OCI-LY7 (cell line): Measurements from ENCODE around the gene ACBD3. TPM values are rescaled to one million over a fixed set of nuclear protein-coding genes. Genes with fewer than 3 reads are reported as not detected.

Experiments
- BruUV-seq: library from RNA; stranded (reverse); fragments of 400-500 nt; replicated peaks from 2 replicates; lab custom pipeline; 2021; lab: Mats Ljungman, UMichigan
- CTCF ChIA-PET: fragments of 300-600 bp; sonication (Branson Sonifier 250); formaldehyde crosslinking; loops from one replicate; lab custom pipeline; 2022; ENCODE audit warnings: antibody characterized with exemption; ENCODE audit not compliant: unreplicated experiment; lab: Charles Lee
- POLR2A ChIA-PET: fragments of 300-600 bp; sonication (Branson Sonifier 250); formaldehyde crosslinking; loops from one replicate; lab custom pipeline; 2022; ENCODE audit warnings: antibody characterized with exemption; lab: Charles Lee
- DNase-seq: peaks from one replicate; pipeline ENCODE4 v3.0.0-alpha.2; 2015; ENCODE audit warnings: low spot score
- H2AFZ ChIP-seq: fragments of 200-600 bp; sonication (generic), shearing (Covaris generic); 2 replicates; pipeline ENCODE4 v1.6.1; 2014; ENCODE audit warnings: mild to moderate bottlenecking, antibody characterized with exemption, low read length, moderate library complexity
- H3K27ac ChIP-seq: fragments of 200-600 bp; sonication (generic); 2 replicates; pipeline ENCODE4 v1.5.1; 2014; ENCODE audit warnings: mixed run types, low read depth, mild to moderate bottlenecking, moderate library complexity, low read length, inconsistent platforms; ENCODE audit not compliant: poor library complexity, severe bottlenecking
- H3K36me3 ChIP-seq: fragments of 200-600 bp; sonication (generic); 2 replicates; pipeline ENCODE4 v1.6.1; 2014; ENCODE audit warnings: mild to moderate bottlenecking, antibody characterized with exemption, low read length, moderate library complexity, mixed read lengths; ENCODE audit not compliant: insufficient read depth
- H3K4me1 ChIP-seq: fragments of 200-600 bp; sonication (generic); 2 replicates; pipeline ENCODE4 v1.5.1; 2014; ENCODE audit warnings: mild to moderate bottlenecking, low read length; ENCODE audit not compliant: insufficient read depth, poor library complexity, severe bottlenecking
- H3K4me2 ChIP-seq: fragments of 200-600 bp; sonication (generic); 2 replicates; pipeline ENCODE4 v1.6.1; 2014; ENCODE audit warnings: mild to moderate bottlenecking, low read length
- H3K4me3 ChIP-seq: fragments of 200-600 bp; sonication (generic); 2 replicates; pipeline ENCODE4 v1.5.1; 2014; ENCODE audit warnings: mild to moderate bottlenecking, low read depth, low read length; ENCODE audit not compliant: poor library complexity, severe bottlenecking
- H3K79me2 ChIP-seq: fragments of 200-600 bp; sonication (generic); 2 replicates; pipeline ENCODE4 v1.6.1; 2016; ENCODE audit warnings: low read depth, mild to moderate bottlenecking, low read length, moderate library complexity, mixed read lengths; ENCODE audit not compliant: insufficient read depth
- H3K9me2 ChIP-seq: fragments of 200-600 bp; sonication (generic); 2 replicates; pipeline ENCODE4 v1.6.1; 2016; ENCODE audit warnings: mild to moderate bottlenecking, low read length, mixed read lengths; ENCODE audit not compliant: insufficient read depth
- H3K9me3 ChIP-seq: fragments of 200-600 bp; sonication (generic); 2 replicates; pipeline ENCODE4 v1.6.1; 2014; ENCODE audit warnings: mild to moderate bottlenecking, mixed run types, low read length, mixed read lengths
- H4K20me1 ChIP-seq: fragments of 200-600 bp; sonication (generic); 2 replicates; pipeline ENCODE4 v1.6.1; 2014; ENCODE audit warnings: mild to moderate bottlenecking, antibody characterized with exemption, low read length, moderate library complexity, mixed read lengths; ENCODE audit not compliant: insufficient read depth
- CTCF ChIP-seq: fragments of 200-600 bp; sonication (generic); conservative IDR thresholded peaks from 2 replicates; pipeline ENCODE4 v1.5.1; 2014; ENCODE audit warnings: mild to moderate bottlenecking, antibody characterized with exemption, low read length, moderate library complexity, mixed read lengths
- EZH2phosphoT487 ChIP-seq: fragments of 200-600 bp; sonication (generic); IDR thresholded peaks from 2 replicates; pipeline ENCODE4 v1.6.1; 2018; ENCODE audit warnings: low read depth, borderline replicate concordance, mild to moderate bottlenecking, mixed run types, antibody characterized with exemption, low read length, moderate library complexity, mixed read lengths
- intact Hi-C: fragments of 100-400 bp; cut with micrococcal nuclease; formaldehyde crosslinking; loops from one replicate; pipeline ENCODE4 v1.10.0; 2022; ENCODE audit not compliant: unreplicated experiment
- small RNA-seq: library from RNA; depleted of rRNA; stranded (forward); fragments of <200 nt; gene quantifications from one replicate; pipeline ENCODE3, GENCODE V24; 2014
- total RNA-seq, 2 experiments: library from RNA; depleted of rRNA in 1 of 2; stranded (reverse); fragments of >200 nt in 1 of 2; shearing (Covaris generic) in 1 of 2; gene quantifications; 2 replicates each; pipeline ENCODE4 v1.2.3, GENCODE V29; 2014 to 2022

ACBD3 gene
- total RNA-seq, 2 experiments from 2014 or later = 30.3 to 51.7 TPM

- CTCF ChIA-PET = no interaction called here
- Histone ChIP-seq H3K36me3 (no peaks in the 10 kb centered on the region), H3K9me2 (no peaks in the 10 kb centered on the region), H2AFZ (no peak overlapping the region), H3K79me2 (no peaks in the 10 kb centered on the region), H3K4me2 (no peak overlapping the region), H4K20me1 (no peaks in the 10 kb centered on the region), H3K27ac (no peak overlapping the region), H3K9me3 (no peaks in the 10 kb centered on the region), H3K4me1 (peaks cover 5% of the 10 kb centered on the region), H3K4me3 (no peak overlapping the region)
- intact Hi-C loops = no loop called here
- no TSS peak for BruUV-seq
- POLR2A ChIA-PET = interaction anchor here (0.6 to 2.5 kb wide), 5 partner anchors 11 to 658 kb away, joined by 3 to 8 read pairs (median 5); no protein-coding TSS in a partner anchor
- no peak for TF ChIP-seq CTCF
- TF ChIP-seq EZH2phosphoT487 = no peak
- no peak for DNase-seq
Observed at GRCh38 chr1:226097866-226098625, 88.5 kb downstream of the ACBD3 start.

GRCh38 chr1:226095286-226095685, 91.3 kb downstream of the ACBD3 start:
- no peak for DNase-seq
- TF ChIP-seq CTCF (no peak), EZH2phosphoT487 (no peak)
- H4K20me1 ChIP-seq = no peaks in the 10 kb centered on the region
- POLR2A ChIA-PET = interaction anchor here (1.0 kb wide), 1 partner anchor 10 kb away, joined by 3 read pairs; no protein-coding TSS in a partner anchor
- H3K27ac ChIP-seq = no peak overlapping the region
- no peaks in the 10 kb centered on the region for H3K4me1 ChIP-seq
- no peaks in the 10 kb centered on the region for H3K36me3 ChIP-seq
- BruUV-seq = no TSS peak
- intact Hi-C loops = no loop called here
- H3K9me2 ChIP-seq = no peaks in the 10 kb centered on the region
- H3K4me2 ChIP-seq = no peak overlapping the region
- H3K4me3 ChIP-seq = no peak overlapping the region
- no peaks in the 10 kb centered on the region for H3K79me2 ChIP-seq
- CTCF ChIA-PET = no interaction called here
- H2AFZ ChIP-seq = no peak overlapping the region
- no peaks in the 10 kb centered on the region for H3K9me3 ChIP-seq

Small RNA genes within 50 kb of the gene (small RNA-seq; reads per million reads assigned to genes)
- gene AL512343.1 = not detected

Other genes with a start within 250 kb of the ACBD3 start
- gene LEFTY2, start 245.5 kb downstream of the ACBD3 start, total RNA-seq (2014; rRNA removed; shearing (Covaris generic)) = 3.8 and 4.8 TPM in 2 replicates
- gene LEFTY2, start 245.5 kb downstream of the ACBD3 start, total RNA-seq (2022) = 4.3 and 7.3 TPM in 2 replicates
- 18.2 and 22.0 TPM in 2 replicates for gene SDE2, start 187.4 kb downstream of the ACBD3 start, total RNA-seq (2014; rRNA removed; shearing (Covaris generic))
- 25.0 and 25.4 TPM in 2 replicates for gene SDE2, start 187.4 kb downstream of the ACBD3 start, total RNA-seq (2022)
- gene H3-3A, start 124.0 kb downstream of the ACBD3 start, total RNA-seq (2014; rRNA removed; shearing (Covaris generic)) = 365 and 416 TPM in 2 replicates
- 661 and 742 TPM in 2 replicates for gene H3-3A, start 124.0 kb downstream of the ACBD3 start, total RNA-seq (2022)
- gene MIXL1, start 36.9 kb upstream of the ACBD3 start, total RNA-seq (2014; rRNA removed; shearing (Covaris generic)) = 0.28 and 0.82 TPM in 2 replicates
- gene MIXL1, start 36.9 kb upstream of the ACBD3 start, total RNA-seq (2022) = 2.2 and 2.7 TPM in 2 replicates
- 17.2 and 19.7 TPM in 2 replicates for gene LIN9, start 122.4 kb upstream of the ACBD3 start, total RNA-seq (2014; rRNA removed; shearing (Covaris generic))
- 20.1 and 22.4 TPM in 2 replicates for gene LIN9, start 122.4 kb upstream of the ACBD3 start, total RNA-seq (2022)
- gene PARP1, start 221.4 kb upstream of the ACBD3 start, total RNA-seq (2014; rRNA removed; shearing (Covaris generic)) = 532 and 610 TPM in 2 replicates
- 558 and 594 TPM in 2 replicates for gene PARP1, start 221.4 kb upstream of the ACBD3 start, total RNA-seq (2022)